Lower lobe of right lung (tissue), 2 donors: ENCODE data around the gene HIGD1A. TPM values are rescaled to one million over a fixed set of nuclear protein-coding genes. Genes with fewer than 3 reads are reported as not detected.
A peak's percentile ranks its signal among the peaks of the same experiment; 100 is the strongest.

ENCODE experiments used
- ATAC-seq, 2 donors: fragments of 200-7000 bp; cut with Tn5 transposase; one replicate each; pipeline ENCODE4 v1.9.1; 2020 to 2022; ENCODE audit warnings: mild to moderate bottlenecking in 2 of 2, moderate library complexity in 2 of 2
- DNase-seq: peaks from one replicate; pipeline ENCODE4 v3.0.0-alpha.2; 2020
- H3K27ac ChIP-seq: fragments of 200-600 bp; one replicate; pipeline ENCODE4 v1.8.0; 2022
- H3K27me3 ChIP-seq: fragments of 200-600 bp; one replicate; pipeline ENCODE4 v1.8.0; 2022; ENCODE audit warnings: low read depth
- H3K36me3 ChIP-seq: fragments of 200-600 bp; one replicate; pipeline ENCODE4 v1.8.0; 2022; ENCODE audit warnings: mild to moderate bottlenecking
- H3K4me1 ChIP-seq: fragments of 200-600 bp; one replicate; pipeline ENCODE4 v1.8.0; 2022
- H3K4me3 ChIP-seq: fragments of 200-600 bp; one replicate; pipeline ENCODE4 v1.8.0; 2022; ENCODE audit warnings: mild to moderate bottlenecking
- H3K9me3 ChIP-seq: fragments of 200-600 bp; one replicate; pipeline ENCODE4 v1.8.0; 2022
- CTCF ChIP-seq: fragments of 200-600 bp; IDR thresholded peaks from one replicate; pipeline ENCODE4 v1.8.0; 2022; ENCODE audit warnings: antibody characterized with exemption, mild to moderate bottlenecking
- intact Hi-C: fragments of 100-400 bp; cut with DNase I; formaldehyde crosslinking; loops from one replicate; pipeline ENCODE4 v1.11.0; 2022
- total RNA-seq: library from RNA; stranded (reverse); fragmentation: NEBNext Ultra II Directional; extraction: Animal tissue kit (Norgen Biotek cat#: 25700); gene quantifications from one replicate; pipeline ENCODE4 v1.2.1, GENCODE V29; 2021
- donor health status: DM: no; HTN: yes; CAD: no; lungs with severe emphysema.

The HIGD1A gene
- total RNA-seq, 1 donor from 2014 or later: 83.8 TPM

- intact Hi-C loops: no loop called here
- peak; percentile 15 to 27 for ATAC-seq
- H3K27ac ChIP-seq: peak overlapping the region; percentile 39
Observed at GRCh38 chr3:42764561-42765295, 39.6 kb downstream of the HIGD1A start.

GRCh38 chr3:42764115-42764514, 40.2 kb downstream of the HIGD1A start:
- intact Hi-C loops: no loop called here
- peak; percentile 52 to 71 for ATAC-seq
- Histone ChIP-seq H3K4me3 (no peak overlapping the region), H3K27me3 (no peaks in the 10 kb centered on the region), H3K27ac (peak overlapping the region; percentile 39), H3K9me3 (no peaks in the 10 kb centered on the region), H3K4me1 (peaks cover 40% of the 10 kb centered on the region), H3K36me3 (no peaks in the 10 kb centered on the region)
- DNase-seq: no peak
- TF ChIP-seq CTCF: no peak

More at GRCh38 chr3:42764561-42765295, 39.6 kb downstream of the HIGD1A start:
- Histone ChIP-seq H3K27me3 (no peaks in the 10 kb centered on the region), H3K36me3 (no peaks in the 10 kb centered on the region), H3K9me3 (no peaks in the 10 kb centered on the region), H3K4me1 (peaks cover 40% of the 10 kb centered on the region), H3K4me3 (no peak overlapping the region)
- TF ChIP-seq CTCF: no peak
- DNase-seq: no peak

- intact Hi-C loops: no loop called here
- Histone ChIP-seq H3K27me3 (no peaks in the 10 kb centered on the region), H3K9me3 (no peaks in the 10 kb centered on the region), H3K4me1 (peaks cover 40% of the 10 kb centered on the region), H3K4me3 (no peak overlapping the region), H3K27ac (peak overlapping the region; percentile 39), H3K36me3 (no peaks in the 10 kb centered on the region)
- no peak for TF ChIP-seq CTCF
- DNase-seq: no peak
- no peak for ATAC-seq
Observed at GRCh38 chr3:42763021-42763420, 41.3 kb downstream of the HIGD1A start.

GRCh38 chr3:42762046-42762724, 42.1 kb downstream of the HIGD1A start:
- H3K27me3 ChIP-seq: no peaks in the 10 kb centered on the region
- H3K36me3 ChIP-seq: no peaks in the 10 kb centered on the region
- H3K4me1 ChIP-seq: peaks cover 40% of the 10 kb centered on the region
- DNase-seq (no peak), ATAC-seq (peak; percentile 71 to 89)
- peak overlapping the region; percentile 58 for H3K27ac ChIP-seq
- no peaks in the 10 kb centered on the region for H3K9me3 ChIP-seq
- no peak for TF ChIP-seq CTCF
- intact Hi-C loops: no loop called here
- no peak overlapping the region for H3K4me3 ChIP-seq

GRCh38 chr3:42758126-42758525, 46.2 kb downstream of the HIGD1A start:
- no peaks in the 10 kb centered on the region for H3K36me3 ChIP-seq
- DNase-seq: no peak
- no peaks in the 10 kb centered on the region for H3K9me3 ChIP-seq
- no peak overlapping the region for H3K27ac ChIP-seq
- ATAC-seq: no peak
- no peaks in the 10 kb centered on the region for H3K27me3 ChIP-seq
- intact Hi-C loops: no loop called here
- no peak for TF ChIP-seq CTCF
- H3K4me3 ChIP-seq: no peak overlapping the region
- peaks cover 19% of the 10 kb centered on the region for H3K4me1 ChIP-seq
